Measurements from ENCODE around the gene RPTOR.

The RPTOR gene

GRCh38 chr17:80753685-80754345 is 209.2 kb downstream of the RPTOR start:
- no peak for TF ChIP-seq EZH2 (IDR thresholded peaks at IDR 0.05; ENCODE audit: borderline replicate concordance, low read depth, low read length, severe bottlenecking)
- TF ChIP-seq CTCF (IDR thresholded peaks at IDR 0.05; ENCODE audit: borderline replicate concordance, extremely low read depth, low read length, poor library complexity, severe bottlenecking): no peak
- peak overlapping the region; percentile 54; the same call in 1 of the 2 replicates for H3K27ac ChIP-seq (ENCODE audit: low read length)
- H3K9ac ChIP-seq (ENCODE audit: low read depth, low read length): no peak overlapping the region
- no peak overlapping the region for H3K4me2 ChIP-seq (ENCODE audit: insufficient read depth, low read length)
- no peak overlapping the region for H2AFZ ChIP-seq (ENCODE audit: low read depth, low read length)
- peaks cover 12% of the 10 kb centered on the region for H3K79me2 ChIP-seq (ENCODE audit: insufficient read depth, low read length)
- H3K4me3 ChIP-seq (ENCODE audit: low read depth in 1 of 2, low read length in 2 of 2): no peak overlapping the region
- ATAC-seq (ENCODE audit: insufficient read depth, low read depth): no peak
- no peaks in the 10 kb centered on the region for H4K20me1 ChIP-seq (ENCODE audit: insufficient read depth, low read length)
- peaks cover 28% of the 10 kb centered on the region for H3K36me3 ChIP-seq (ENCODE audit: insufficient read depth, low read length)
- no peaks in the 10 kb centered on the region for H3K27me3 ChIP-seq (ENCODE audit: insufficient read depth, low read length, poor library complexity)
- no peaks in the 10 kb centered on the region for H3K9me3 ChIP-seq (ENCODE audit: insufficient read depth, low read length, severe bottlenecking)
- peaks cover 50% of the 10 kb centered on the region for H3K4me1 ChIP-seq (ENCODE audit: insufficient read depth, low read length)
- no peak for DNase-seq

GRCh38 chr17:80754846-80755245 is 210.2 kb downstream of the RPTOR start:
- no peak overlapping the region for H2AFZ ChIP-seq (ENCODE audit: low read depth, low read length)
- TF ChIP-seq EZH2 (IDR thresholded peaks at IDR 0.05; ENCODE audit: borderline replicate concordance, low read depth, low read length, severe bottlenecking): no peak
- TF ChIP-seq CTCF (IDR thresholded peaks at IDR 0.05; ENCODE audit: borderline replicate concordance, extremely low read depth, low read length, poor library complexity, severe bottlenecking): no peak
- H3K4me3 ChIP-seq (ENCODE audit: low read depth in 1 of 2, low read length in 2 of 2): no peak overlapping the region
- no peak for ATAC-seq (ENCODE audit: insufficient read depth, low read depth)
- H3K36me3 ChIP-seq (ENCODE audit: insufficient read depth, low read length): peaks cover 28% of the 10 kb centered on the region
- H3K79me2 ChIP-seq (ENCODE audit: insufficient read depth, low read length): peaks cover 17% of the 10 kb centered on the region
- peaks cover 55% of the 10 kb centered on the region for H3K4me1 ChIP-seq (ENCODE audit: insufficient read depth, low read length)
- H3K9ac ChIP-seq (ENCODE audit: low read depth, low read length): no peak overlapping the region
- no peak for DNase-seq
- H3K4me2 ChIP-seq (ENCODE audit: insufficient read depth, low read length): no peak overlapping the region
- no peaks in the 10 kb centered on the region for H3K27me3 ChIP-seq (ENCODE audit: insufficient read depth, low read length, poor library complexity)
- H3K27ac ChIP-seq (ENCODE audit: low read length): peak overlapping the region; percentile 36
- no peaks in the 10 kb centered on the region for H3K9me3 ChIP-seq (ENCODE audit: insufficient read depth, low read length, severe bottlenecking)
- no peaks in the 10 kb centered on the region for H4K20me1 ChIP-seq (ENCODE audit: insufficient read depth, low read length)

- Histone ChIP-seq H2AFZ (ENCODE audit: low read depth, low read length) (no peak overlapping the region), H3K9me3 (ENCODE audit: insufficient read depth, low read length, severe bottlenecking) (no peaks in the 10 kb centered on the region), H3K27me3 (ENCODE audit: insufficient read depth, low read length, poor library complexity) (no peaks in the 10 kb centered on the region), H3K4me2 (ENCODE audit: insufficient read depth, low read length) (no peak overlapping the region), H3K4me1 (ENCODE audit: insufficient read depth, low read length) (peaks cover 55% of the 10 kb centered on the region), H3K4me3 (ENCODE audit: low read depth in 1 of 2, low read length in 2 of 2) (no peak overlapping the region), H3K79me2 (ENCODE audit: insufficient read depth, low read length) (peaks cover 12% of the 10 kb centered on the region), H3K9ac (ENCODE audit: low read depth, low read length) (no peak overlapping the region), H3K27ac (ENCODE audit: low read length) (peak overlapping the region; percentile 25), H4K20me1 (ENCODE audit: insufficient read depth, low read length) (no peaks in the 10 kb centered on the region), H3K36me3 (ENCODE audit: insufficient read depth, low read length) (peaks cover 28% of the 10 kb centered on the region)
- ATAC-seq (ENCODE audit: insufficient read depth, low read depth): no peak
- TF ChIP-seq CTCF (IDR thresholded peaks at IDR 0.05; ENCODE audit: borderline replicate concordance, extremely low read depth, low read length, poor library complexity, severe bottlenecking): peak; percentile 36
- TF ChIP-seq EZH2 (IDR thresholded peaks at IDR 0.05; ENCODE audit: borderline replicate concordance, low read depth, low read length, severe bottlenecking): no peak
- no peak for DNase-seq
Observed at GRCh38 chr17:80755650-80756405, 211.2 kb downstream of the RPTOR start.
